Measurements from ENCODE around the gene ZBTB7A.

ZBTB7A gene

GRCh38 chr19:4052114-4052992 lies 14.3 kb downstream of the ZBTB7A start:
- peak; percentile 5 for DNase-seq

GRCh38 chr19:4051175-4052101 lies 15.3 kb downstream of the ZBTB7A start:
- no peak for DNase-seq

- no peak for DNase-seq
These were observed 17.3 kb downstream of the ZBTB7A start for GRCh38 chr19:4049432-4049831.

- no peak for DNase-seq
These were observed 19.6 kb downstream of the ZBTB7A start for GRCh38 chr19:4046946-4047683.

- DNase-seq: no peak
These were observed 20.4 kb downstream of the ZBTB7A start for GRCh38 chr19:4046362-4046691.

- DNase-seq: no peak
These were observed 20.9 kb downstream of the ZBTB7A start for GRCh38 chr19:4045597-4046361.

- DNase-seq: no peak
These were observed 21.7 kb downstream of the ZBTB7A start for GRCh38 chr19:4044990-4045465.

GRCh38 chr19:4043966-4044715 lies 22.6 kb downstream of the ZBTB7A start:
- no peak for DNase-seq

GRCh38 chr19:4043401-4043800 lies 23.3 kb downstream of the ZBTB7A start:
- DNase-seq: no peak

- DNase-seq: no peak
These were observed 24.0 kb downstream of the ZBTB7A start for GRCh38 chr19:4042731-4043082.

- DNase-seq: no peak
These were observed 24.5 kb downstream of the ZBTB7A start for GRCh38 chr19:4042064-4042730.

- DNase-seq: no peak
These were observed 27.9 kb downstream of the ZBTB7A start for GRCh38 chr19:4038661-4039423.

- DNase-seq: no peak
These were observed 28.6 kb downstream of the ZBTB7A start for GRCh38 chr19:4038057-4038456.

- DNase-seq: no peak
These were observed 29.3 kb downstream of the ZBTB7A start for GRCh38 chr19:4037301-4037949.

GRCh38 chr19:4036576-4037300 lies 30.0 kb downstream of the ZBTB7A start:
- no peak for DNase-seq

GRCh38 chr19:4035582-4035981 lies 31.1 kb downstream of the ZBTB7A start:
- no peak for DNase-seq

- no peak for DNase-seq
These were observed 31.6 kb downstream of the ZBTB7A start for GRCh38 chr19:4035018-4035566.

Data from kidney glomerular epithelial cell (primary cell).